ENCODE measurements around the gene SMIM10L2A.

- TF ChIP-seq EZH2 (IDR thresholded peaks at IDR 0.05; ENCODE audit: low read length, missing control alignments) (no peak), CTCF (conservative IDR thresholded peaks at IDR 0.05 in 1 of 2, IDR thresholded peaks at IDR 0.05 in 1 of 2; ENCODE audit: low read depth in 1 of 2, low read length in 2 of 2) (no peak)
Observed at GRCh38 chrX:135453381-135453780, 31.6 kb downstream of the SMIM10L2A start.

Data from fibroblast of lung (primary cell).